Activated naive CD4-positive, alpha-beta T cell (primary cell): Measurements from ENCODE around the gene HCAR2.
"Not testable (repeated sequence)": the region's sequence is repeated elsewhere in the genome, so short reads cannot be mapped to it uniquely, and the experiment has no call there.

Experiments used
- DNase-seq, 4 experiments: peaks; one replicate each; lab custom pipeline; 2025; lab: John Stamatoyannopoulos, UW

Gene HCAR2

GRCh38 chr12:122665349-122665748 lies 37.8 kb downstream of the HCAR2 start:
- DNase-seq, result no peak

- no peak for DNase-seq
Measured at GRCh38 chr12:122661938-122662337, 41.2 kb downstream of the HCAR2 start.

- no peak for DNase-seq
Measured at GRCh38 chr12:122661246-122661645, 41.9 kb downstream of the HCAR2 start.

- DNase-seq, result no peak
Measured at GRCh38 chr12:122659579-122659978, 43.6 kb downstream of the HCAR2 start.

DNA sequence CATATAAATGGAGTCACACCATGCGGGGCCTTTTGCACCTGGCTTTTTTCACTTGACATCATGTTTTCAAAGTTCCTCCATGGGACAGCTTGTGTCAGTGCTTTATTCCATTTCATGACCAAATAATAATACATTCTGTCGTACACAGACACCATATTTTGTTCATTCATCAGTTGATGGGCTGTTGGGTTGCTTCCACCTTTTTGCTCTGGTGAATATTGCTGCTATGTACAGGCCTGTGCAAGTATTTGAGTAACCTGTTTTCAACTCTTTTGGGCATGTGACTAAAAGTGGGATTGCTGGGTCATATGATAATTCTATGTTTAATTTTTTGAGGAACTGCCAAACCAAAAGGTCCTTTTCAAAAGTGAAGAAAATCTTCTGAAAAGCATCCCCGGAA lies 46.9 kb downstream of the HCAR2 start:
- no peak for DNase-seq

GRCh38 chr12:122653291-122653690 lies 49.9 kb downstream of the HCAR2 start:
- not testable (repeated sequence) for DNase-seq

DNA sequence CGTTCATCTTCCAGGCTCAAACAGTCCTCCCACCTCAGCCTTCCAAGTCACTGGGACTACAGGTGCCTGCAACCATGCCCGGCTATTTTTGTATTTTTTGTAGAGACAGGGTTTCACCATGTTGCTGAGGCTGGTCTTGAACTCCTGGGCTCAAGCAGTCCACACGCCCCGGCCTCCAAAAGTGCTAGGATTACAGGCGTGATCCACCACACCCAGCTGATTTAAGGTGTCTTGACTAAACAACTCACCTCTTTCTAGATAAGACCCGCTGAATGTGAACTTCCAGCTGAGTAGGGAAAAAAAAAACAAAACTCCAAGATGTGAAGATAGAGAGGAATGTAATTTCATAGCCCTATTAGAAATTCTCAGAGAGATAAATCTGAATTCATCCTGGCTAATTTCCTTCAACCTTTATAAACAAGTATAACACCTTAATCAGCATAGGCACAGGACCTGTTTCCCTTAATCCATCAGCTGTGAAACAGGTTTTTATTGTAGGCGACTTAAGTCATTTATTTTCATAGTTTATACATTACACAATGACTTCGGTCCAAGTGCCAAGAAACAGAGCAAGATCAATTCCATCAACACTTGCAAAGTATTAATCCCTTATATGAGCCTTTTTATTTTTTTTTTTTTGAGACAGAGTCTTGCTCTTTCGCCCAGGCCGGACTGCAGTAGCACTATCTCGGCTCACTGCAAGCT lies 51.5 kb downstream of the HCAR2 start:
- no peak for DNase-seq
